B cell (primary cell): ENCODE results near the gene PACSIN2. TPM values are rescaled to one million over a fixed set of nuclear protein-coding genes. Genes with fewer than 3 reads are reported as not detected.

Experiments
- ATAC-seq: fragments of 200-7000 bp; cut with Tn5 transposase; one replicate; pipeline ENCODE4 v1.10.0; 2021; ENCODE audit warnings: low read depth, mild to moderate bottlenecking, moderate number of reproducible peaks, moderate library complexity
- CTCF ChIA-PET: fragments of 350-600 bp; sonication (Branson Sonifier 250); formaldehyde crosslinking; loops from one replicate; lab custom pipeline; 2021; ENCODE audit warnings: antibody characterized with exemption, inconsistent platforms; lab: Charles Lee
- POLR2A ChIA-PET: fragments of 350-600 bp; sonication (Branson Sonifier 250); formaldehyde crosslinking; loops from one replicate; lab custom pipeline; 2021; ENCODE audit warnings: antibody characterized with exemption; lab: Charles Lee
- DNase-seq: peaks from one replicate; pipeline ENCODE4 v3.0.0; 2013
- H2AFZ ChIP-seq: 2 replicates; pipeline ENCODE4 v1.6.1; 2012; ENCODE audit warnings: mild to moderate bottlenecking, low read depth, low read length; ENCODE audit not compliant: insufficient read depth, poor library complexity, severe bottlenecking
- H3K27ac ChIP-seq, 2 donors: 1 replicate in 1 of 2; 2 replicates in 1 of 2; pipeline ENCODE4 v1.5.1; 2012 to 2013; ENCODE audit warnings: low read length in 2 of 2, mild to moderate bottlenecking in 2 of 2, moderate library complexity in 1 of 2
- H3K27me3 ChIP-seq, 4 experiments: fragments of 200-600 bp in 1 of 4; sonication (generic) in 1 of 4; replicated peaks in 1 of 4; 1 replicate in 2 of 4; 2 replicates in 2 of 4; pipeline versions ENCODE4 v1.6.1 to v1.7.0; 2013 to 2016; ENCODE audit warnings: low read length in 3 of 4, mild to moderate bottlenecking in 2 of 4, mixed read lengths in 1 of 4, moderate library complexity in 1 of 4; ENCODE audit not compliant: insufficient read depth in 4 of 4, control insufficient read depth in 3 of 4; ENCODE audit errors: control extremely low read depth in 1 of 4
- H3K36me3 ChIP-seq, 2 experiments: replicated peaks in 1 of 2; 1 replicate in 1 of 2; 2 replicates in 1 of 2; pipeline versions ENCODE4 v1.6.1 to v1.7.1; 2013; ENCODE audit warnings: low read length in 1 of 2; ENCODE audit not compliant: insufficient read depth in 2 of 2, control insufficient read depth in 1 of 2; ENCODE audit errors: control extremely low read depth in 1 of 2, extremely low read depth in 1 of 2
- H3K4me1 ChIP-seq, 2 donors: fragments of 200-600 bp in 1 of 2; sonication (generic) in 1 of 2; 1 replicate in 1 of 2; 2 replicates in 1 of 2; pipeline versions ENCODE4 v1.5.1 to v1.6.1; 2013 to 2017; ENCODE audit warnings: low read length in 2 of 2; ENCODE audit not compliant: control insufficient read depth in 2 of 2, insufficient read depth in 2 of 2
- H3K4me2 ChIP-seq: replicated peaks from 2 replicates; pipeline ENCODE3; 2012; ENCODE audit warnings: mild to moderate bottlenecking, low read depth, low read length; ENCODE audit not compliant: poor library complexity, severe bottlenecking
- H3K4me3 ChIP-seq, 5 experiments: fragments of 200-600 bp in 1 of 5; sonication (generic) in 1 of 5; 1 replicate in 3 of 5; 2 replicates in 2 of 5; pipeline versions ENCODE4 v1.5.1 to v1.7.0; 2011 to 2016; ENCODE audit warnings: low read length in 4 of 5, mild to moderate bottlenecking in 4 of 5, low read depth in 2 of 5, control low read depth in 1 of 5, moderate library complexity in 1 of 5; ENCODE audit not compliant: insufficient read depth in 1 of 5; ENCODE audit errors: control extremely low read depth in 1 of 5, extremely low read depth in 1 of 5
- H3K79me2 ChIP-seq: fragments of 200-600 bp; sonication (generic); one replicate; pipeline ENCODE4 v1.6.0; 2016; ENCODE audit warnings: low read length; ENCODE audit not compliant: control insufficient read depth, insufficient read depth
- H3K9ac ChIP-seq: fragments of 200-600 bp; sonication (generic); 2 replicates; pipeline ENCODE4 v1.6.1; 2017; ENCODE audit warnings: mild to moderate bottlenecking, low read length, moderate library complexity
- H3K9me3 ChIP-seq, 3 donors: one replicate each; pipeline versions ENCODE4 v1.6.1 to v1.7.1; 2013; ENCODE audit warnings: low read length in 2 of 3; ENCODE audit not compliant: control insufficient read depth in 2 of 3, insufficient read depth in 1 of 3; ENCODE audit errors: control extremely low read depth in 1 of 3
- H4K20me1 ChIP-seq: 2 replicates; pipeline ENCODE4 v1.6.0; 2012; ENCODE audit warnings: mild to moderate bottlenecking, low read length; ENCODE audit not compliant: insufficient read depth, control insufficient read depth, poor library complexity, severe bottlenecking
- H3K27ac Mint-ChIP-seq: one replicate; pipeline ENCODE4 v1.8.0; 2021; ENCODE audit warnings: mixed read lengths
- H3K27me3 Mint-ChIP-seq: one replicate; pipeline ENCODE4 v1.8.0; 2021; ENCODE audit warnings: mixed read lengths
- H3K4me1 Mint-ChIP-seq: one replicate; pipeline ENCODE4 v1.8.0; 2021; ENCODE audit warnings: mixed read lengths
- H3K4me3 Mint-ChIP-seq: one replicate; pipeline ENCODE4 v1.8.0; 2021; ENCODE audit warnings: mixed read lengths
- H3K9me3 Mint-ChIP-seq: one replicate; pipeline ENCODE4 v1.8.0; 2022; ENCODE audit warnings: mixed read lengths; ENCODE audit not compliant: insufficient read depth
- CTCF ChIP-seq: fragments of 200-600 bp; IDR thresholded peaks from one replicate; pipeline ENCODE4 v1.8.0; 2022; ENCODE audit warnings: antibody characterized with exemption, mild to moderate bottlenecking
- EZH2 ChIP-seq: IDR thresholded peaks from 2 replicates; pipeline ENCODE4 v1.6.1; 2012; ENCODE audit warnings: borderline replicate concordance, low read depth, mild to moderate bottlenecking, moderate library complexity, low read length; ENCODE audit not compliant: insufficient read depth, poor library complexity, severe bottlenecking
- WGBS: methylation state at CpG from one replicate; pipeline ENCODE4 v1.1.5; 2013; ENCODE audit warnings: missing lambda C conversion rate; ENCODE audit not compliant: insufficient coverage; 5-methylcytosine and 5-hydroxymethylcytosine counted together
- intact Hi-C: fragments of 100-400 bp; cut with micrococcal nuclease; formaldehyde crosslinking; loops from one replicate; pipeline ENCODE4 v1.10.0; 2022
- polyA plus RNA-seq: library from polyadenylated mRNA; depleted of rRNA; stranded (reverse); fragments of >200 nt; gene quantifications from 2 replicates; pipeline ENCODE4 v1.2.3, GENCODE V29; 2012
- total RNA-seq, 2 donors: library from RNA; stranded (reverse); fragments of 120-200 nt in 1 of 2; gene quantifications; 1 replicate in 1 of 2; 2 replicates in 1 of 2; pipeline versions ENCODE4 v1.2.3 to v1.2.4, GENCODE V29; 2013 to 2022

The PACSIN2 gene
- total and polyA plus RNA-seq, 2 donors (not counting 1 experiment from before 2014, with no cell fraction given), result 26.9 to 59.3 TPM

GRCh38 chr22:42871146-42872050 lies 143.6 kb downstream of the PACSIN2 start:
- TF ChIP-seq EZH2, result no peak
- TF ChIP-seq CTCF, result no peak
- Histone ChIP-seq H2AFZ (no peak overlapping the region), H3K4me3 (no peak overlapping the region), H4K20me1 (no peaks in the 10 kb centered on the region), H3K27ac (no peak overlapping the region), H3K36me3 (peaks cover 0 to 63% of the 10 kb centered on the region in 2 experiments), H3K4me2 (no peak overlapping the region), H3K27me3 (no peaks in the 10 kb centered on the region), H3K9me3 (no peaks in the 10 kb centered on the region), H3K4me1 (peaks cover 0 to 7% of the 10 kb centered on the region in 2 donors), H3K79me2 (no peaks in the 10 kb centered on the region), H3K9ac (no peak overlapping the region)
- ChIA-PET POLR2A (interaction anchor here (0.6 kb wide), 1 partner anchor 163 kb away, joined by 3 read pairs; no protein-coding TSS in a partner anchor), CTCF (interaction anchor here (0.9 kb wide), 1 partner anchor 225 kb away, joined by 3 read pairs; no protein-coding TSS in a partner anchor)
- H3K9me3 Mint-ChIP-seq, result no peaks in the 10 kb centered on the region
- no peak overlapping the region for H3K27ac Mint-ChIP-seq
- H3K4me1 Mint-ChIP-seq, result peaks cover 5% of the 10 kb centered on the region
- no peak overlapping the region for H3K4me3 Mint-ChIP-seq
- no peaks in the 10 kb centered on the region for H3K27me3 Mint-ChIP-seq
- 97% methylated on average over 28 of the region's 31 CpGs for WGBS
- no peak for DNase-seq
- intact Hi-C loops, result no loop called here
- no peak for ATAC-seq
